Posterior cingulate gyrus (tissue), 11 donors: ENCODE results near the gene ANXA2.
A peak's percentile ranks its signal among the peaks of the same experiment; 100 is the strongest.

Experiments
- DNase-seq, 10 donors: peaks; one replicate each; pipeline versions ENCODE4 v3.0.0 to v3.0.0-alpha.2; 2020 to 2021; ENCODE audit warnings: mixed read lengths in 3 of 10
- intact Hi-C: fragments of 100-400 bp; cut with DNase I; formaldehyde crosslinking; loops from one replicate; pipeline ENCODE4 v1.15.1; 2023

The ANXA2 gene

DNA sequence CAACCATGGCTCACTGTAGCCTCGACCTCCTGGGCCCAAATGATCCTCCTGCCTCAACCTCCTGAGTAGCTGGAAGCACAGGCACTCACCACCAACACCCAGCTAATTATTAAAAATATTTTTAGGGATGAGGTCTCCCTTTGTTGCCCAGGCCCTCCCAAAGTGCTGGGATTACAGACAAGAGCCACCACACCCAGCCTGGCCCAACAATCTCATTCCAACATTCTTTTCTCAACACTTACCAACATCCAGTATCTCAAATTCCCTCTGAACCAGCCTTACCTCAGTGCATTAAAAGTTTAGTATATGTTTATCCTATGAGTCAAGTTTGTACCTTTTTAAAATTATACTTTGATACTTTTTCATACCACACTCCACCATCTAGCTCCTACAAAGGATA is 25.0 kb downstream of the ANXA2 start:
- intact Hi-C loops: no loop called here
- no peak for DNase-seq

GRCh38 chr15:60372227-60372626 is 25.6 kb downstream of the ANXA2 start:
- intact Hi-C loops: no loop called here

GRCh38 chr15:60371175-60372051 is 26.4 kb downstream of the ANXA2 start:
- DNase-seq: peak in 2 of 10 donors; percentile 16 to 65
- intact Hi-C loops: no loop called here

More at GRCh38 chr15:60372227-60372626, 25.6 kb downstream of the ANXA2 start:
- DNase-seq: no peak

- intact Hi-C loops: no loop called here
- DNase-seq: no peak
These were observed 27.0 kb downstream of the ANXA2 start for GRCh38 chr15:60370869-60371136.

- intact Hi-C loops: no loop called here
- no peak for DNase-seq
These were observed 27.5 kb downstream of the ANXA2 start for GRCh38 chr15:60370105-60370868.

GRCh38 chr15:60369696-60370095 is 28.1 kb downstream of the ANXA2 start:
- DNase-seq: no peak
- intact Hi-C loops: no loop called here

- no peak for DNase-seq
- intact Hi-C loops: loop anchor here (5.0 kb wide), 2 partner anchors 553 to 1473 kb away; no protein-coding TSS in a partner anchor
These were observed 33.2 kb downstream of the ANXA2 start for GRCh38 chr15:60364612-60364924.

- no peak for DNase-seq
- intact Hi-C loops: loop anchor here (5.0 kb wide), 2 partner anchors 553 to 1473 kb away; no protein-coding TSS in a partner anchor
These were observed 33.7 kb downstream of the ANXA2 start for GRCh38 chr15:60363903-60364611.

DNA sequence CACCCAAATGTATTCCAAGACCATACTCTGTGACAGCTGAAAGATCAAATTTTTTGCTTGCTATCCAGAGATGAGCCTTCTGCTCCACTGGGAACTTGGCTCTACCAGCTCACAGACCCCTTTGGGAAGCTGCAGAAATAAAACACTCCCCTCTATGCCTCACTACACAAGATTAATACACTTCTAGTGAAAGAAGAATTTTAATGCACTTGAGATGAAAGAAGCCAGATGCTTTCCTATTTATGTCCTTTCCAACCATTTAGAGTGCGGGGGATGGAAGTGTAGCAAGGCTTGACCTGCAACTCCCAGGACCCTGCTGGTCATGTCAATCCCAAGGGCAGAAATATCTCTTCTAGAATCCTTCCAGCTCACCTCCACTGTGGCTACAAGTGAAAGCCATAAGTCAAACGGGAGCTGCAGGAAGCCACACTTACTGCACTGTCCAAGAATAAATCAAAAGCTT is 34.7 kb downstream of the ANXA2 start:
- intact Hi-C loops: loop anchor here (5.0 kb wide), 2 partner anchors 554 to 1474 kb away; no protein-coding TSS in a partner anchor
- no peak for DNase-seq

GRCh38 chr15:60362321-60363086 is 35.3 kb downstream of the ANXA2 start:
- DNase-seq: no peak
- intact Hi-C loops: loop anchor here (5.0 kb wide), 2 partner anchors 555 to 1475 kb away; no protein-coding TSS in a partner anchor

DNA sequence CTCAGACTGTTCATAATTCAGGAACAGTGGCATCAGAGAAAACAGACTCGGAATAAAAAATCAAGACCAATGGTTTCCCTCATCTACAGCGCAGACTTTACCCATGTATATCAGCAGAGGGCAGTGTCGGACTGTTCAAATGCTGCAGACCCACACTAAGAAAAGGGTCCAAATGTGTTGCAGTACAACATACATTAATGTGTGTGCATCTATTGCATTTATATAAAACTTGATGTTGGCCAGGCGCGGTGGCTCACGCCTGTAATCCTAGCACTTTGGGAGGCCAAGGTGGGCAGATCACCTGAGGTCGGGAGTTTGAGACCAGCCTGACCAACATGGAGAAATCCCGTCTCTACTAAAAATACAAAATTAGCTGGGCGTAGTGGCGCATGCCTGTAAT is 38.0 kb downstream of the ANXA2 start:
- intact Hi-C loops: loop anchor here (2.0 to 5.0 kb wide), 4 partner anchors 83 to 1478 kb away; no protein-coding TSS in a partner anchor
- DNase-seq: peak in 6 of 10 donors; percentile 17 to 86 (median 56)

DNA sequence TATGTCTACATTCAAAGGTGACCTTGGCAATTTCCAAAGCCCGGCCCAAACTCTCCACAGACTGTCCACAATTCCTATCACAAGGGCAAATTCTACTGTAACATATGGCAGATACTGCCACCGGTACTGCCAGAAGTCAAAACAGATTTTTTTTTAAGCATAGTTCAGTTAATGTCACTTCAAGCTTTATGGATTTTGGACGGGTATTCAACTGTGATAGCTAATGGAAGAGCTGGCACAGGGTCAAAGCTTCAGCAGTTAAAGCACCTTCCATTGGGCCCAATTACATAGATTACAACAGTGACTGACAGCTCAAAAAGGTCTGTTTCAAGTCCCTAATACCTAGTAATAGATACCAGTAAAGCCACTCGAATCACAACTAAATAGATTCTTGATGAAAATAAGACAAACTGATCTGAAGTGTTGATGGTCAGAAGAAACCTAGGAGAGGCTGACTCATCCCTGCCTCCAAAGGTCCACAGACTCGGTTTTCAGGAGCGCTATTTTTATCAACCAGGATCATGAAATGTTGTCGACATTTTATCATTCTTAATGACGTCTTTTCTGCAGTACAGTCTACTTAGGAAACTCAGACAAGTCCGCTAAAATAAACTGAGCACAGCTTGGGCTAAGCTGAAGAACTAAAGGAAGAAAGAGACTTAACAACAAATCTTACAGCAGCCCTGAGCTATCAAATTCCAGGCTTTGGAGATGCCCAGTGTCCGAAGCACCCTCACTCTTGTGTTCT is 38.7 kb downstream of the ANXA2 start:
- DNase-seq: no peak
- intact Hi-C loops: loop anchor here (2.0 to 5.0 kb wide), 2 partner anchors 83 to 162 kb away; no protein-coding TSS in a partner anchor

- intact Hi-C loops: loop anchor here (5.0 kb wide), 1 partner anchor 85 kb away; no protein-coding TSS in a partner anchor
- no peak for DNase-seq
These were observed 41.0 kb downstream of the ANXA2 start for GRCh38 chr15:60356832-60357231.

GRCh38 chr15:60355148-60355857 is 42.5 kb downstream of the ANXA2 start:
- DNase-seq: no peak
- intact Hi-C loops: loop anchor here (5.0 kb wide), 1 partner anchor 87 kb away; no protein-coding TSS in a partner anchor

DNA sequence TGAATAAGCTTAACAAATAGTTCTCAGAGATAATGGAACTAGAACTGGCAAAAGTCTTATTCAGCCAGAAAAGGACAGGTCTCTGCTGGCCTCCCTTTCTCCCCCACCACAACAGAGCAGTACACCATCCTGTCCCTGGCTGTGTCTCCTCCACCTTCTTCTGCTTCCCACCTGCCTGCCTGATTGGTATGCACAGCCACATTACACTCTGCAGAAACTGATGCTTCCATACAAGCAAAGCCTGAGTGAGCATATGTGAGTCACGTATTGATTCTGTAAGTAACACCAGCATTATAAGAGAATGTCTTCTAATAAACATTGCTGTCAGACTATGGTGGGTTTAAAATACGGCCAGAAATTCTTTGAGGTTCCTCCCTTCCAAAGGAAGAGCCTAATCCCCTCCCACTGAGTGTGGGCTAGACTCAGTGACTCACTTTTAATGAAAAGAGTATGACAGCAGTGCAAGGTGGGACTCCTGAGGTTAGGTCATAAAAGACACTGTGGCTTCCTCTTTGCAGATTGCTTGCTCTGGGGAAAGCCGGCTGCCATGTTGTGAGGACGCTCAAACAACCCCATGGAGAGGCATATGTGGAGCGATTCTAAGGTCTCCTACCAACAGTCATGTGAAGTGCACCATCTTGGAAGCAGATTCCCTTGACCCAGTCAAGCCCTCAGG is 44.4 kb downstream of the ANXA2 start:
- no peak for DNase-seq
- intact Hi-C loops: no loop called here

DNA sequence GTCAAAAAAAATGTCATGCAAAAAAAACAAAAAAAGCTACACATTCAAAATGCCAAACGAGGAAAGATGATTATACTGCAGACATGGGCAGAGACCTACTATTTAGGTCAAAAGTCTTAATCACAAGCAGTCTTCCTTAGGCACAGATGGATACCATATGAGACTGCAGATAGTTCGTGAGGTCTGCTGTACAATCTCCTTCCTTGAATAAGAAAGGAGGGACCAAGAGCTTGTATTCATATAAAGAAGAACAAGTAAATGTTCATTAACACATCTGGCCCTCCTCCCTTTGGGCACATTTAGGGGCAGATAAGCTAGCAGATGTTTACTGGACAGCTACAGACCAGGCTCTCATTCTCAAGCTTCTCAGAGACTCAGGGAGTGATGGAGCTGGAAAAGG is 45.3 kb downstream of the ANXA2 start:
- DNase-seq: no peak
- intact Hi-C loops: no loop called here

DNA sequence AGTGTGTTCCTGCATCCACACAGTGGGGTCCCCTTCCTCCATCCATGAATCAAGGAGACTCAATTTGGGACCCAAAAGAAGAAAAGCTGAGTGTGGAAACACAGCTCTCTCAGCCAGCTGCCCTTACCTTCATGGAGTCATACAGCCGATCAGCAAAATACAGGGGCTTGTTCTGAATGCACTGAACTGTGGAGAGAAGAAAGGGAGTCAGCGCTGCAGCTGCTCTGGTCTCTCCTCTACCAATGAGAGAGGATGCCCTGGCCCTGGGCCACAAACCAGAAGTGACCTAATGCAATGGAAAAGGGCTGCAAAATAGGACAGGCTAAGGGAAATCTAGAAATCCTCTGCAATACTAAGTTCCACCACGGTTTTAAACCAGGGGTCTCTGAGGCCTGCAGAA is 46.7 kb downstream of the ANXA2 start:
- intact Hi-C loops: no loop called here
- DNase-seq: peak in 6 of 10 donors; percentile 33 to 92 (median 47)

DNA sequence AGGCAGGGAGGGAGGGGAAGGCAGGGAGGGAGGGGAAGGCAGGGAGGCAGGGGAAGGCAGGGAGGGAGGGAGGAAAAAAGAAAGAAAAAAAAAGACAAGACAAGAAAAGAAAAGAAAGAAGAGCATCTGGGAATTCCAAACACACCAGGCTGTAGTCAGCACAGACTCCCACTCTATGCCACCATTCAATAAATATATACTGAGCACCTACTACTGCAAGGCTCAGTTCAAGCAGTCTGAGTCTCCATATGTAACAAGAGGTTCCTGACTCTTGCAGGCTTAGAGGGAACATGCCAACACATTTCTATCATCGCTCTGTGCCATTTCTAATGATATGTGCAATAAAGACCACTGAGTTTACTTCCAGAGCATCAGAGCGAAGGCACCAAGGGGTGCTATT is 47.7 kb downstream of the ANXA2 start:
- intact Hi-C loops: no loop called here
- no peak for DNase-seq
